ENCODE results near the gene BCAS3.

BCAS3 gene

DNA sequence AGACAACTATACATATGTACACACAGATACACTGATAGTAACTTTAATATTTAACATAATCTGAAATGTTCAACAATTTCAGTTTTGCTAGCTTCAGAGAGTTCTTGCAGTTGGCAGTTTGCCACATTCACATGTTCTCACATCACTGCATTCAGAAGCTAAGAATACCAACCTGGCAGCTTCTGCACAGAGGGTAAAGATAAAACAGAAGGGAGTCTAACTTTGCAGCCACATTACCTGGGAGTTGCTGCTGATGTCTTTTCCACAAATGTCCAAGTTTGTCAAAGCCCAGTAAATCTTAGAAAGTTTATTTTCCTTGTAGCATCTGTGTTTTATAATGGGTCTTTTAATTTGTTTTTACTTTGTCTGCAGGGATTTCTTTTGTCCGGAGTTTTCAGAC is 332.0 kb downstream of the BCAS3 start:
- no peak overlapping the region for H3K4me3 ChIP-seq (ENCODE audit: control insufficient read depth, low read depth, low read length)
- TF ChIP-seq, protein P1, sequence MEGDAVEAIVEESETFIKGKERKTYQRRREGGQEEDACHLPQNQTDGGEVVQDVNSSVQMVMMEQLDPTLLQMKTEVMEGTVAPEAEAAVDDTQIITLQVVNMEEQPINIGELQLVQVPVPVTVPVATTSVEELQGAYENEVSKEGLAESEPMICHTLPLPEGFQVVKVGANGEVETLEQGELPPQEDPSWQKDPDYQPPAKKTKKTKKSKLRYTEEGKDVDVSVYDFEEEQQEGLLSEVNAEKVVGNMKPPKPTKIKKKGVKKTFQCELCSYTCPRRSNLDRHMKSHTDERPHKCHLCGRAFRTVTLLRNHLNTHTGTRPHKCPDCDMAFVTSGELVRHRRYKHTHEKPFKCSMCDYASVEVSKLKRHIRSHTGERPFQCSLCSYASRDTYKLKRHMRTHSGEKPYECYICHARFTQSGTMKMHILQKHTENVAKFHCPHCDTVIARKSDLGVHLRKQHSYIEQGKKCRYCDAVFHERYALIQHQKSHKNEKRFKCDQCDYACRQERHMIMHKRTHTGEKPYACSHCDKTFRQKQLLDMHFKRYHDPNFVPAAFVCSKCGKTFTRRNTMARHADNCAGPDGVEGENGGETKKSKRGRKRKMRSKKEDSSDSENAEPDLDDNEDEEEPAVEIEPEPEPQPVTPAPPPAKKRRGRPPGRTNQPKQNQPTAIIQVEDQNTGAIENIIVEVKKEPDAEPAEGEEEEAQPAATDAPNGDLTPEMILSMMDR (IDR thresholded peaks at IDR 0.05; ENCODE audit: control insufficient read depth, insufficient read depth, low read depth, low read length, missing control alignments) = no peak
- DNase-seq (ENCODE audit: low read depth) = no peak

- DNase-seq (ENCODE audit: low read depth) = no peak
- TF ChIP-seq, protein P1 (IDR thresholded peaks at IDR 0.05; ENCODE audit: control insufficient read depth, insufficient read depth, low read depth, low read length, missing control alignments) = no peak
- H3K4me3 ChIP-seq (ENCODE audit: control insufficient read depth, low read depth, low read length) = no peak overlapping the region
Measured at GRCh38 chr17:61010661-61011170, 333.1 kb downstream of the BCAS3 start.

GRCh38 chr17:61011251-61011650 is 333.6 kb downstream of the BCAS3 start:
- DNase-seq (ENCODE audit: low read depth) = no peak
- no peak overlapping the region for H3K4me3 ChIP-seq (ENCODE audit: control insufficient read depth, low read depth, low read length)
- TF ChIP-seq, protein P1 (IDR thresholded peaks at IDR 0.05; ENCODE audit: control insufficient read depth, insufficient read depth, low read depth, low read length, missing control alignments) = no peak

- no peak overlapping the region for H3K4me3 ChIP-seq (ENCODE audit: control insufficient read depth, low read depth, low read length)
- TF ChIP-seq, protein P1 (IDR thresholded peaks at IDR 0.05; ENCODE audit: control insufficient read depth, insufficient read depth, low read depth, low read length, missing control alignments) = no peak
- DNase-seq (ENCODE audit: low read depth) = peak; percentile 27
Measured at GRCh38 chr17:61015966-61016365, 338.3 kb downstream of the BCAS3 start.

DNA sequence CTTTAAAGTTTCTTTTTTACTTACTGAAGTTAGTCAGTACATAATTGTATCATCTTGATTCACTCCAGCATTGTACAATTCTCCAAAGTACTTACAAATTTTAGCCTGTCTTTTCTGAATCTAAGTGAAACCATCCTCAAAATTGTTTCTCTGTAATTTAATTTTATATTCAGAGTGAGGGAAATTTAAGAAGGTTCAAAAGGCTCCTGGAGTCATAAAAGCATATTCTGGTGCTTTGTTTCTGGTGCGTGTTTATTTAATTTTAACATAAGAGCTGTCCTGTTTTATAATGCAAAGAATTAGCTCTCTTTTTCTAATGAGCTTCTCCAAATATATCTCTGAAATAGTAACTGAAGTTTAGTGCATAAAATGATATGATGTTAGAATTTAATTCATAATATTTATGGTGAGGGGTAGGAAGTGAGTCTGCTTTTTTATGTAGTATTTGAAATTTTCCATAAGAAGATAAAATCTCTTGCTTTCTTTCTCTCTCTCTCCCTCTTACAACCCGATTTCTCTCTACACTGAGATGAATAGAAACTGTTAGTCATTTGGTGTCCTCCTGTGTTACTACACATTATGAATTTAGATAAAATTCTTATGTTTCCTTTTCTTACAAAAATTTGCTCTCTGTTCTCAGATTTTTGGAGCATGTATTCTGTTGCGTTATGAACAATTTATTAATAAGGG is 339.8 kb downstream of the BCAS3 start:
- H3K4me3 ChIP-seq (ENCODE audit: control insufficient read depth, low read depth, low read length) = no peak overlapping the region
- no peak for DNase-seq (ENCODE audit: low read depth)
- TF ChIP-seq, protein P1 (IDR thresholded peaks at IDR 0.05; ENCODE audit: control insufficient read depth, insufficient read depth, low read depth, low read length, missing control alignments) = no peak

- DNase-seq (ENCODE audit: low read depth) = no peak
- TF ChIP-seq, protein P1 (IDR thresholded peaks at IDR 0.05; ENCODE audit: control insufficient read depth, insufficient read depth, low read depth, low read length, missing control alignments) = no peak
Measured at GRCh38 chr17:61018938-61019337, 341.3 kb downstream of the BCAS3 start.

More at GRCh38 chr17:61018938-61019337, 341.3 kb downstream of the BCAS3 start:
- no peak overlapping the region for H3K4me3 ChIP-seq (ENCODE audit: control insufficient read depth, low read depth, low read length)
